GM21619 (cell line): ENCODE measurements around the gene SAMD1.

Experiments used
- ATAC-seq: cut with Tn5 transposase; IDR thresholded peaks from one replicate; pipeline ENCODE4 v1.9.1; 2021; ENCODE audit not compliant: unreplicated experiment

The SAMD1 gene

GRCh38 chr19:14113762-14114414 lies 23.3 kb upstream of the SAMD1 start:
- ATAC-seq = no peak

- no peak for ATAC-seq
Observed at GRCh38 chr19:14112809-14113385, 22.3 kb upstream of the SAMD1 start.

DNA sequence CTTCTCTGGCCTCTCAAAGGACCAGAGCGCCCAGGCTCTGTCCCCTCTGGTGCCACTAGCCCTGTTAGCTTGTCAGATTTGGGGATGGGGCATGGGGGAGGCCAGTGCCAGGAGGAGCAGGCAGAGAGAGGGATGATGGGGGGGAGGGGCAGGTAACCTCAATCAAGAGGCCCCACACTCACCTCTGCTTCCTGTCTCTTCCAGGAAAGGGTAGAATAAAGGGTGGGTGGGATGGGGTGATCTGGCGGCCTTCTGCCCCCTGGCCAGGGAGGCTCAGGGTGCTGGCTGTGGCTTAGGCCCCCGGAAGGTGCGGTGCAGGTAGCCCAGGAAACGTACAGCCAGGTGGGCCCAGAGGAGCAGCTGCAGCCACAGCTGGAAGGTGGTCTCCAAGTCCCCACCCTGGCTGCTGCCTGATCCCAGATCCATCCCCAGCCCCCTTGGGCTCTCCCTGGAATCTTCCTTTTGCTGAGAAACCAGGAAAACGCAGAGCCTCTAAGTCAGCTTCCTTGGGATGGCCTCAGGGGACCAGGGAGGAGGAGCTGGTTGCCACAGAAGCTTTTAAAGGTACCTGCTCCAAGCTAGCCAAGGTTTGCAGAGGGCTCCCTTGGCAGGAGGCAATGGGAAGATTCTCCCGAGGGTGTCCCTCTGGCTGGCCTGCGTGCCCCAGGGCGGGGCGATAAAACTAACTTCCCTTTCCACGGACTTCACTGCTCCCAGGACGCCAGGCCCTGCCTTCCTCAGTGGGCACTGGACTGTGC lies 21.7 kb upstream of the SAMD1 start:
- no peak for ATAC-seq

- no peak for ATAC-seq
Observed at GRCh38 chr19:14111486-14111885, 20.9 kb upstream of the SAMD1 start.

GRCh38 chr19:14110650-14111049 lies 20.1 kb upstream of the SAMD1 start:
- ATAC-seq = no peak

- no peak for ATAC-seq
Observed at GRCh38 chr19:14107581-14108461, 17.3 kb upstream of the SAMD1 start.

DNA sequence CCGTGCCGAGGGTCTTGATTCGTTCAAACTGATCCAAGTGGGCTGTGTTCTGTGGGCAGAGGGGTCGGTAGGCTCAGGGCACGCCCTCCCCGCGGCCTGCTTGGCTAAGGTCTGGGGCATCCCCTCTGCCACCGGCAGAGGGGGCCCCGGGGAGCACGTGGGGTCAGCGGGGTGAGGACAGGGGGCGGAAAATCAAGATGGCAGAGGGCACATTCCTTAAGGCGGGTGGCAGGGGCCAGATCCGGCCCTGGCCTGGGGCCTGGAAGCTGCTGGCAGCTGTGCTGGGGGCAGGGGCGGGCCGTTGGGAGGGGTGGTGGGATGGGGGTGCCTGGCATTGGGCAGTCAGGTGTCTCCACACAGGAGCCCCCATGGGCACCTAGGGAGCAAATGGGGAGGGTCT lies 16.3 kb upstream of the SAMD1 start:
- no peak for ATAC-seq

DNA sequence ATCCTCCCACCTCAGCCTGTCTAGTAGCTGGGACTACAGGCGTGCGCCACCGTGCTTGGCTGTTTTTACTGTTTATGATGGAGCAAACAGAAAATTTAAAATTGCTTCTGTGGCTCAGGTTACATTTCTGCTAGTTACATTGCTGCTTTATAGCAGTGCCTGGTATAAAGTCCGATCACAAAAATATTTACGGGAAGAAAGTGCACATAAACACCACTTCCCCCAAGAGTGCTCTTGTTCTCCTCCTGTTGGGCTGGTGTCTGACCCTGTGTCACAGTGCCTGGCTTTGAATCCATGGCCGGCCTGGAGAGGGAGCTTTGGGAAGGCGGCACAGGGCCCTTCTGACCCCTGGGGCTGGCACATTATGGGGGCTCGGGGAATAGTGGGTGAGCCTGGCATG lies 15.1 kb upstream of the SAMD1 start:
- ATAC-seq = no peak

- ATAC-seq = no peak
Observed at GRCh38 chr19:14103310-14103709, 12.8 kb upstream of the SAMD1 start.

DNA sequence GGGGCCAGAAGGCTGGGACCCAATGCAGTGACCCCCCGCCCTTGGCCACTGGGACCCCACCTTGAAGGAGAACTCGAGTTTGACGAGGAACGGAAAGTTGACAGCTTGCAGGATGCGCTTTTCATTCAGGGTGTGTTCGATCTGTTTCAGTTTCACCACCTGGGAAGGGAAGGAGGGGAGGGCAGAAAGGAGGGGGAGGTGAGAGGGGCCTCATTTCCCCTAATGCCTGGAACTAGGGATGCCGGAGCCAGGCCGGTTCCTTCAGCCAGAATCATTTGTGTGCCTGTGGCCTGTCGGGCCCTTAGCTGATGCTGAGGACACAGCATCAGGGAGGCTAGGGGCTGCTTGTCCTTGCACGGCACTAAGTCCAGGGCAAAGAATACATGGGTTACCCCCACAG lies 12.2 kb upstream of the SAMD1 start:
- ATAC-seq = no peak

DNA sequence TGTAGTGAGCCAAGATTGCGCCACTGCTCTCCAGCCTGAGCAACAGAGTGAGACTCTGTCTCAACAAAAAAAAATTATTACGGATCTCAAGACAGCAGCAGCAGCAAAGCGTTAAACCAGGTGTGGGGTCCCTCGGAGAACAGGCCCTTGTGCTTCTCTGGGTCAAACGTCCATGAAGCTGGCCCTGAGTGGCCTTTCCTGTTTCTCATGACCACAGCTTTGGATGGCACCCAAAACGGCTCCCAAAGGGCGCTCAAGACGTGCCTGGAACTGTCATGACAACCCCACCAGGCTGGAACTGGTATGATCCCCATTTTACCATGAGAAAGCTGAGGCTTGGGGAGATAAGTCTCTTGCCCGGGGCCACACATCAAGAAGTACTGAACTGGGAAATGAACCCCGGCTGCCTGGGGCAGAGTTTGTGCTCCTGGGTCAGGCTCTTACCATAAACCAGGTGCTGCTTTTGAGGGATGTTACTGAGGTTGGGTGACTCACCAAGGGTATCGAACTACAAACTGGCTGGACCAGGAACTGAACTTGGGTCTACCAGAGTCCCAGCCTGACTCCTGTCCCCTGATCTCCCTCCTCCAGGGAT lies 11.6 kb upstream of the SAMD1 start:
- no peak for ATAC-seq

GRCh38 chr19:14101003-14101545 lies 10.5 kb upstream of the SAMD1 start:
- ATAC-seq = no peak

DNA sequence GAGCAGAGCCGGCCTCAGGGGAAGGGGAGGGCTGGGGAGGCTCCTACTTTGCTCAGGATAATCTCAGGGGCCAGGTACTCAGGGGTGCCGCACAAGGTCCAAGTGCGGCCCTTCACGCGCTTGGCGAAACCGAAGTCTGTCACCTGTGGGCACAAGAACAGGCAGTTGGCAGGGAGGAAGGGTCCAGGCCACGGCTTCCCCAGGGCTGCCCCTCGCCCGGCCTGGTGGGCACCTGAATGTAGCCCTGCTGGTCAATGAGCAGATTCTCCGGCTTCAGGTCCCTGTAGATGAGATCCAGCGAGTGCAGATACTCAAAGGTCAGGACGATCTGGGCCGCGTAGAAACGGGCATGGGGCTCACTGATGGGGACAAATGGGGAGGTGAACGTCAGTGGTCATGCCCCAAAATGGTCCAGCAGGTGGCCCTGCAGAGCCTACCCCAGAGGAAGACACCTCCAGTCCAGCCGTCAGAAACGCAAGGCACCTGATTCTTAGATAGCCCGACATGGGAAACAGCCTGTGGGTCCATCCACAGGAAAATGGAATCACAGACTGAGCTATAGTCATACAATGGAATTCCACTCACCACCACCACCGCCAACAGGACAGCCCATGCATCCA lies 7.1 kb upstream of the SAMD1 start:
- no peak for ATAC-seq

DNA sequence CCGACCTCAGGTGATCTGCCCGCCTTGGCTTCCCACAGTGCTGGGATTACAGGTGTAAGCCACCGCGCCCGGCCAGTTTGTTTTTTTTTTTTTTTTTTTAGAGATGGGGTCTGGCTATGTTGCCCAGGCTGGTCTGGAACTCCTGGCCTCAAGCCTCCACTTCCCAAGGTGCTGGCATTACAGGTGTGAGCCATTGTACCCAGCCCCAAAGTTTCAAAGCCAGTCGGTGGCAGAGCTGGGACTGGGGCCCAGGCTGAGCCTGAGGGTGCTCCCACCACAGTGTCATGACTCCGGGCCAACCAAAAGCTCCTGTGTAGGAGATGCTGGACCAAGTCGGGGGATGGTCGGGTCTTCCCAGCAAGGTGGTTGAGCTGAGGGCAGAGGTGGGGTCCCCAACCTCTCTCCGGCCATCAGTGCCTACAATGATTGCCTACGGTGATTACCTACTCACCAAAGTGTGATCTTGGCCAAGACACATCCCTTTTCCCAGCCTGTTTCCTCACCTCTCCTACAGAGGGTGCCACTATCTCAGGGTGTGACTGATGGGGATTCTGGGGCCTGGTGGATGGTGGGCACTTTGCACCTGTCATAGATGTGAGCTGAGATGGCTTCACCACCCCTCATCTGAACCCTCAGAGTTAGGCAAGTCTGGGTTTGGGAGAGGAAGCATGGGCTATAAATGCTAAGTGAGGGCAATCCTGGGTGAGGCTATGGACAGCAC lies 5.9 kb upstream of the SAMD1 start:
- no peak for ATAC-seq

DNA sequence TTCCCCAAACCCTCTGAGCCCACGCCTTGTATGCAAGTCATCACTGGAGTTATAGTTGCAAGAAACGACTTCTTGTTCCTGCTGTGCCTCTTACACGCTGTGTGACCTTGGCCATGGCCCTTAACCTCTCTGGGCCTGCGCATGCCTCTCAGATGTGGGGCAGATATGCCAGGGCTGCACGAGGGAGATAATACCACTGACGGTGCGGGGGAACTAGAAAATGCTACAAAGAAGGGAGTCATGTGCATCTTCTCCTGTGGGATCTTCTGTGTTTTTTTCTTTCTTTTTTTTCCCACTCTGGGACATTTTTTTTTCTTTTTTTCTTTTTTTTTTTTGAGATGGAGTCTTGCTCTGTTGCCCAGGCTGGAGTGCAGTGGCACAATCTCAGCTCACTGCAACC lies 4.3 kb upstream of the SAMD1 start:
- ATAC-seq = no peak

- no peak for ATAC-seq
Observed at GRCh38 chr19:14093117-14093823, 2.7 kb upstream of the SAMD1 start.

DNA sequence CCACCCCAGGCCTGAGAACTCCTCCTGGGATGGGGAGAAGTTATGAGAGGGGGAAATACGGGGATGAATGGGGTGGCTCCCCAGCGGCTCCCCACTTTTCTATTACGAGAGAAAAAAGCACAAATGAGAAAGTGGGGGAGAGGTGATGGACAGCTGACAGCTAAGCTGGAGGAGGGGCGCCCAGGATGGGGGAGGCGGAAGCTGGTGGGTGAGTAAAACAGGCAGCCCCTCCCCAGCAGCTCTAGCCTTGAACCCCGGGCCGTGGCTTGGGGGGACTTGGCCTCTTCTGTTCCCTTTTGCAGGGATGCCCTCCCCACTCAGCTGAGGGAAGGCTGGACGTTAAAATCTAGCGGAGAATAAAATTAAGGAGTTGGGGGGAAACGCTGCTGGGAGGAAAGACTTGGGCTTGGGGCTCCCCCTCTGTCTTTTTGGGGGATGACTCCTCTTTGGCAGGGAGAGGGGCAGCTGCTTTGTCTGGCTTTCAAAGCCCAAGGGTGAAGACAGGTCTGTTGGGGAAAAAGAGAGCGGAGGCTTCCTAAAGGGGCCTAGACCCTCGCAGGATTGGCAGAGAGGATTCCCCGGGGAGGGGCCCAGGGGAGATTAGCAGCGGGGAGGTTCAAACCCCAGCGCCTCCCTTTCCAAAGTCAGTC lies 1.4 kb upstream of the SAMD1 start:
- peak; percentile 5 for ATAC-seq

GRCh38 chr19:14091081-14091812 lies 696 bp upstream of the SAMD1 start:
- peak; percentile 53 for ATAC-seq
